SU-DHL-6 (cell line): ENCODE results near the gene CAPRIN2.

Experiments used
- H2AFZ ChIP-seq: fragments of 200-600 bp; sonication (generic); 2 replicates; pipeline ENCODE4 v1.6.1; 2014; ENCODE audit warnings: low read depth, mild to moderate bottlenecking, moderate library complexity, mixed read lengths, antibody characterized with exemption, low read length; ENCODE audit not compliant: severe bottlenecking
- H3F3A ChIP-seq: fragments of 200-600 bp; shearing (Covaris generic); 2 replicates; pipeline ENCODE4 v1.6.0; 2016; ENCODE audit warnings: antibody characterized with exemption, mild to moderate bottlenecking; ENCODE audit not compliant: insufficient read depth
- H3K27ac ChIP-seq: fragments of 200-600 bp; sonication (generic); 2 replicates; pipeline ENCODE4 v1.5.1; 2016; ENCODE audit warnings: low read depth, mild to moderate bottlenecking, low read length, moderate library complexity, mixed read lengths
- H3K27me3 ChIP-seq: fragments of 200-600 bp; sonication (generic), shearing (Covaris generic); 2 replicates; pipeline ENCODE4 v1.6.0; 2014; ENCODE audit warnings: mild to moderate bottlenecking, low read length
- H3K36me3 ChIP-seq: fragments of 200-600 bp; sonication (generic); 2 replicates; pipeline ENCODE4 v1.6.1; 2014; ENCODE audit warnings: mild to moderate bottlenecking, low read length, mixed read lengths
- H3K4me2 ChIP-seq: fragments of 300-600, 200-600 bp; shearing (Covaris generic), sonication (generic); 2 replicates; pipeline ENCODE4 v1.6.0; 2014; ENCODE audit warnings: low read length, low read depth, mild to moderate bottlenecking; ENCODE audit not compliant: poor library complexity, severe bottlenecking
- H3K4me3 ChIP-seq: fragments of 200-600 bp; sonication (generic); 2 replicates; pipeline ENCODE4 v1.5.1; 2014; ENCODE audit warnings: antibody characterized with exemption, low read length, mild to moderate bottlenecking, mixed read lengths; ENCODE audit not compliant: insufficient read depth, poor library complexity, severe bottlenecking
- H3K79me2 ChIP-seq: fragments of 200-600 bp; sonication (generic); 2 replicates; pipeline ENCODE4 v1.6.1; 2014; ENCODE audit warnings: mild to moderate bottlenecking, low read length, moderate library complexity; ENCODE audit not compliant: insufficient read depth
- H3K9ac ChIP-seq: fragments of 200-600 bp; sonication (generic); 2 replicates; pipeline ENCODE4 v1.7.0; 2014; ENCODE audit warnings: mild to moderate bottlenecking, low read length
- H3K9me2 ChIP-seq: fragments of 200-600 bp; sonication (generic); replicated peaks from 2 replicates; pipeline ENCODE4 v1.6.1; 2014; ENCODE audit warnings: low read length; ENCODE audit not compliant: insufficient read depth
- H3K9me3 ChIP-seq: fragments of 200-600 bp; sonication (generic); 2 replicates; pipeline ENCODE4 v1.6.1; 2014; ENCODE audit warnings: low read length, mixed read lengths; ENCODE audit not compliant: insufficient read depth
- H4K20me1 ChIP-seq: fragments of 200-600 bp; sonication (generic); 2 replicates; pipeline ENCODE4 v1.6.1; 2014; ENCODE audit warnings: low read depth, mild to moderate bottlenecking, antibody characterized with exemption, low read length, moderate library complexity, mixed read lengths
- EZH2phosphoT487 ChIP-seq: fragments of 200-600 bp; sonication (generic), shearing (Covaris generic); conservative IDR thresholded peaks from 2 replicates; pipeline ENCODE4 v1.6.1; 2018; ENCODE audit warnings: mild to moderate bottlenecking, antibody characterized with exemption, low read length, moderate library complexity, mixed read lengths
- TF ChIP-seq, protein P1 (sequence below): fragments of 200-600 bp; sonication (generic); IDR thresholded peaks from one replicate; pipeline ENCODE4 v1.5.1; 2017; ENCODE audit warnings: antibody characterized with exemption, mild to moderate bottlenecking, low read length, moderate library complexity; ENCODE audit not compliant: insufficient read depth, poor library complexity, severe bottlenecking

Gene CAPRIN2

DNA sequence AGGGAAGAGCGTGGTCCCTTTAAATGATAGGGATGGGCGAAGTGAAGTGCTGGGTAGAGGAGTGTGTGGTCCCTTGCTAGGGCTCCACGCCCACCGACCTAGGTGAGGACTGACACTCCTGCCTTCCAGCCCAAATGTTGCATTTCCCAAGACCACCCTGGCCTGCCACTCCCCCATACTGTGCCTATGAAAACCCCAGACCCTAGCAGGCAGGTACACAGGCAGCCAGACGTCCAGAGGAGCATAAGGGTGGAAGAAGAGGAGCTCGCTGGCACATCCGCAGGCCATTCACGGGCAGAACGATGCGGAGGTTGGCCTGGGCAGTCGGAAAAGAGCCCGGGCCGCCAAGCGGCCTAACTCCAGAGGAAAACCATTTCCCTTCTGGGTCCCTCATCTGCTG, 58.3 kb downstream of the CAPRIN2 start:
- peak overlapping the region; percentile 85 for H3K9ac ChIP-seq
- no peaks in the 10 kb centered on the region for H3K36me3 ChIP-seq
- no peaks in the 10 kb centered on the region for H3K27me3 ChIP-seq
- H2AFZ ChIP-seq, result peak overlapping the region; percentile 76
- no peak for TF ChIP-seq EZH2phosphoT487
- TF ChIP-seq, protein P1, sequence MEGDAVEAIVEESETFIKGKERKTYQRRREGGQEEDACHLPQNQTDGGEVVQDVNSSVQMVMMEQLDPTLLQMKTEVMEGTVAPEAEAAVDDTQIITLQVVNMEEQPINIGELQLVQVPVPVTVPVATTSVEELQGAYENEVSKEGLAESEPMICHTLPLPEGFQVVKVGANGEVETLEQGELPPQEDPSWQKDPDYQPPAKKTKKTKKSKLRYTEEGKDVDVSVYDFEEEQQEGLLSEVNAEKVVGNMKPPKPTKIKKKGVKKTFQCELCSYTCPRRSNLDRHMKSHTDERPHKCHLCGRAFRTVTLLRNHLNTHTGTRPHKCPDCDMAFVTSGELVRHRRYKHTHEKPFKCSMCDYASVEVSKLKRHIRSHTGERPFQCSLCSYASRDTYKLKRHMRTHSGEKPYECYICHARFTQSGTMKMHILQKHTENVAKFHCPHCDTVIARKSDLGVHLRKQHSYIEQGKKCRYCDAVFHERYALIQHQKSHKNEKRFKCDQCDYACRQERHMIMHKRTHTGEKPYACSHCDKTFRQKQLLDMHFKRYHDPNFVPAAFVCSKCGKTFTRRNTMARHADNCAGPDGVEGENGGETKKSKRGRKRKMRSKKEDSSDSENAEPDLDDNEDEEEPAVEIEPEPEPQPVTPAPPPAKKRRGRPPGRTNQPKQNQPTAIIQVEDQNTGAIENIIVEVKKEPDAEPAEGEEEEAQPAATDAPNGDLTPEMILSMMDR, result no peak
- H4K20me1 ChIP-seq, result no peaks in the 10 kb centered on the region
- H3K79me2 ChIP-seq, result peaks cover 39% of the 10 kb centered on the region
- H3K4me2 ChIP-seq, result peak overlapping the region; percentile 89
- H3F3A ChIP-seq, result peaks cover 5% of the 10 kb centered on the region; the same call in 1 of the 2 replicates
- no peaks in the 10 kb centered on the region for H3K9me2 ChIP-seq
- no peaks in the 10 kb centered on the region for H3K9me3 ChIP-seq
- peak overlapping the region; percentile 93 for H3K4me3 ChIP-seq
- no peak overlapping the region for H3K27ac ChIP-seq

GRCh38 chr12:30696103-30696408, 58.7 kb downstream of the CAPRIN2 start:
- no peaks in the 10 kb centered on the region for H3K36me3 ChIP-seq
- H3F3A ChIP-seq, result peaks cover 5% of the 10 kb centered on the region; the same call in 1 of the 2 replicates
- H3K4me2 ChIP-seq, result peak overlapping the region; percentile 89
- no peaks in the 10 kb centered on the region for H3K9me2 ChIP-seq
- H3K9ac ChIP-seq, result peak overlapping the region; percentile 85
- H4K20me1 ChIP-seq, result no peaks in the 10 kb centered on the region
- H3K9me3 ChIP-seq, result no peaks in the 10 kb centered on the region
- H3K27ac ChIP-seq, result peak overlapping the region; percentile 4; the same call in 1 of the 2 replicates
- H2AFZ ChIP-seq, result peak overlapping the region; percentile 76
- TF ChIP-seq, protein P1, result no peak
- no peak for TF ChIP-seq EZH2phosphoT487
- no peaks in the 10 kb centered on the region for H3K27me3 ChIP-seq
- peak overlapping the region; percentile 93 for H3K4me3 ChIP-seq
- H3K79me2 ChIP-seq, result peaks cover 44% of the 10 kb centered on the region

GRCh38 chr12:30695199-30696102, 59.3 kb downstream of the CAPRIN2 start, which contains the start of gene IPO8:
TSS of gene IPO8 (minus strand) at chr12:30695869. CDS start at chr12:30695647, 222 bp downstream.
- Histone ChIP-seq H4K20me1 (no peaks in the 10 kb centered on the region), H3K79me2 (peaks cover 49% of the 10 kb centered on the region), H3K27me3 (no peaks in the 10 kb centered on the region), H3K9me3 (no peaks in the 10 kb centered on the region), H3F3A (peaks cover 5% of the 10 kb centered on the region; the same call in 1 of the 2 replicates), H3K27ac (peak within 1 kb of the TSS; percentile 27; the same call in 1 of the 2 replicates), H3K4me3 (peak within 1 kb of the TSS; percentile 93), H3K9me2 (no peaks in the 10 kb centered on the region), H3K4me2 (peak within 1 kb of the TSS; percentile 89), H3K9ac (peak within 1 kb of the TSS; percentile 85), H2AFZ (peak within 1 kb of the TSS; percentile 76), H3K36me3 (no peaks in the 10 kb centered on the region)
- TF ChIP-seq EZH2phosphoT487, result no peak
- TF ChIP-seq, protein P1, result no peak
